Measurements from ENCODE around the gene COX5B.
"Not testable (repeated sequence)": the region's sequence is repeated elsewhere in the genome, so short reads cannot be mapped to it uniquely, and the experiment has no call there.

GRCh38 chr2:97625354-97626048, 20.4 kb upstream of the COX5B start:
- TF ChIP-seq, protein P1, sequence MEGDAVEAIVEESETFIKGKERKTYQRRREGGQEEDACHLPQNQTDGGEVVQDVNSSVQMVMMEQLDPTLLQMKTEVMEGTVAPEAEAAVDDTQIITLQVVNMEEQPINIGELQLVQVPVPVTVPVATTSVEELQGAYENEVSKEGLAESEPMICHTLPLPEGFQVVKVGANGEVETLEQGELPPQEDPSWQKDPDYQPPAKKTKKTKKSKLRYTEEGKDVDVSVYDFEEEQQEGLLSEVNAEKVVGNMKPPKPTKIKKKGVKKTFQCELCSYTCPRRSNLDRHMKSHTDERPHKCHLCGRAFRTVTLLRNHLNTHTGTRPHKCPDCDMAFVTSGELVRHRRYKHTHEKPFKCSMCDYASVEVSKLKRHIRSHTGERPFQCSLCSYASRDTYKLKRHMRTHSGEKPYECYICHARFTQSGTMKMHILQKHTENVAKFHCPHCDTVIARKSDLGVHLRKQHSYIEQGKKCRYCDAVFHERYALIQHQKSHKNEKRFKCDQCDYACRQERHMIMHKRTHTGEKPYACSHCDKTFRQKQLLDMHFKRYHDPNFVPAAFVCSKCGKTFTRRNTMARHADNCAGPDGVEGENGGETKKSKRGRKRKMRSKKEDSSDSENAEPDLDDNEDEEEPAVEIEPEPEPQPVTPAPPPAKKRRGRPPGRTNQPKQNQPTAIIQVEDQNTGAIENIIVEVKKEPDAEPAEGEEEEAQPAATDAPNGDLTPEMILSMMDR (IDR thresholded peaks at IDR 0.05), result not testable (repeated sequence)
- TF ChIP-seq POLR2A (IDR thresholded peaks at IDR 0.05); EP300 (IDR thresholded peaks at IDR 0.05; ENCODE audit: low read depth); POLR2AphosphoS5 (IDR thresholded peaks at IDR 0.05): not testable (repeated sequence)
